GM12801 (cell line): ENCODE measurements around the gene EXTL2.

ENCODE experiments used
- TF ChIP-seq, protein P1 (sequence below): IDR thresholded peaks from one replicate; pipeline ENCODE4 v1.5.1; 2011; ENCODE audit warnings: control low read depth; ENCODE audit not compliant: insufficient read length; ENCODE audit errors: extremely low read depth

EXTL2 gene, protein sequence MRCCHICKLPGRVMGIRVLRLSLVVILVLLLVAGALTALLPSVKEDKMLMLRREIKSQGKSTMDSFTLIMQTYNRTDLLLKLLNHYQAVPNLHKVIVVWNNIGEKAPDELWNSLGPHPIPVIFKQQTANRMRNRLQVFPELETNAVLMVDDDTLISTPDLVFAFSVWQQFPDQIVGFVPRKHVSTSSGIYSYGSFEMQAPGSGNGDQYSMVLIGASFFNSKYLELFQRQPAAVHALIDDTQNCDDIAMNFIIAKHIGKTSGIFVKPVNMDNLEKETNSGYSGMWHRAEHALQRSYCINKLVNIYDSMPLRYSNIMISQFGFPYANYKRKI

DNA sequence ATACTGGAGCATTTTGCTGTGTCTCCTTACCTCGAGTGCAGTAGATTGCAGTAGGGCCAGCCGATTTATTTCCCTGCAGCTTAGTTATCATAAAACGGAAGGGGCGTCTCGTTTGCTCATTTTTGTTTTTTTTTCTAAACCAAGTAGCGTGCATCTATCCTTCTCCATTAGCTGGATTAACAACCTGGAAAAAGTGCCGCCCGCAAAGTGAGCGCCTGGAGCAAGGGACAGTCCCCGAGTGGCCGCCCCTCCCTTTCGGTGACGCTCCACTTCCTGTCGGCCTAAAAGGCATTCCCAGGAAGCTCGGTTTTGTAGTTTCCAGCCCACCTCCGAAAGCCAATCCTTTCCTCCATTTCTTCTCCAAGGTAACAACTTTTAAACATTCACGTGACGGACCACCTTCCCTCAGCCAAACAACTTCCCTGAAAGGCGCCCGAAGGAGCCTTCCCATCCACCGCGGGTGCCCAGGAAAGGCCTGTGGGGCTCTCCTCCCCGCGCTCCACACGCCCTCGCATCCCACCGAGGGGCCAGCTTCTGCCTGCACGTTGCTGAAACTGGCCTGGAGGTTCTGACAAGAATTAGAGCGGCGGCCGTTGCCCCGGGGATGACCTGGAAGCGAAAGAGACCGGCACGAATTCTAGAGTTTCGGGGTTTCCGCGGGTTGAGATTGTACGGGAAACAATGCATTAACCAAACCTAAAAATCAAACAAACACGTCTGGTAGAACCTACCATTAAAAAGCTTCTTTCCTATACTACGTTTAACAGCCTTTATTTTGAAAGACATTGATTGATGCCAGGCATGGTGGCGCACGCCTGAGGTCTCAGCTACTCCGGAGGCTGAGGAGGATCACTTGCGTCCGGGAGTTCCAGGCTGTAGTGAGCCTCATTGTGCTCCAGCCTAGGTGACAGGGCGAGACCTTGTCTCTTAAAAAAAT, at the start of gene EXTL2:
Gene EXTL2 (minus strand): TSS at position 240 of the 937 bp plus-strand sequence. CDS start 6,085 bp downstream, outside the sequence.
- TF ChIP-seq, protein P1, sequence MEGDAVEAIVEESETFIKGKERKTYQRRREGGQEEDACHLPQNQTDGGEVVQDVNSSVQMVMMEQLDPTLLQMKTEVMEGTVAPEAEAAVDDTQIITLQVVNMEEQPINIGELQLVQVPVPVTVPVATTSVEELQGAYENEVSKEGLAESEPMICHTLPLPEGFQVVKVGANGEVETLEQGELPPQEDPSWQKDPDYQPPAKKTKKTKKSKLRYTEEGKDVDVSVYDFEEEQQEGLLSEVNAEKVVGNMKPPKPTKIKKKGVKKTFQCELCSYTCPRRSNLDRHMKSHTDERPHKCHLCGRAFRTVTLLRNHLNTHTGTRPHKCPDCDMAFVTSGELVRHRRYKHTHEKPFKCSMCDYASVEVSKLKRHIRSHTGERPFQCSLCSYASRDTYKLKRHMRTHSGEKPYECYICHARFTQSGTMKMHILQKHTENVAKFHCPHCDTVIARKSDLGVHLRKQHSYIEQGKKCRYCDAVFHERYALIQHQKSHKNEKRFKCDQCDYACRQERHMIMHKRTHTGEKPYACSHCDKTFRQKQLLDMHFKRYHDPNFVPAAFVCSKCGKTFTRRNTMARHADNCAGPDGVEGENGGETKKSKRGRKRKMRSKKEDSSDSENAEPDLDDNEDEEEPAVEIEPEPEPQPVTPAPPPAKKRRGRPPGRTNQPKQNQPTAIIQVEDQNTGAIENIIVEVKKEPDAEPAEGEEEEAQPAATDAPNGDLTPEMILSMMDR = no peak

GRCh38 chr1:100943533-100943932, 48.9 kb upstream of the EXTL2 start:
- TF ChIP-seq, protein P1 = no peak

- TF ChIP-seq, protein P1 = no peak
These were observed 47.8 kb upstream of the EXTL2 start for GRCh38 chr1:100942304-100943046.

- TF ChIP-seq, protein P1 = no peak
These were observed 47.1 kb upstream of the EXTL2 start for GRCh38 chr1:100941580-100942216.

DNA sequence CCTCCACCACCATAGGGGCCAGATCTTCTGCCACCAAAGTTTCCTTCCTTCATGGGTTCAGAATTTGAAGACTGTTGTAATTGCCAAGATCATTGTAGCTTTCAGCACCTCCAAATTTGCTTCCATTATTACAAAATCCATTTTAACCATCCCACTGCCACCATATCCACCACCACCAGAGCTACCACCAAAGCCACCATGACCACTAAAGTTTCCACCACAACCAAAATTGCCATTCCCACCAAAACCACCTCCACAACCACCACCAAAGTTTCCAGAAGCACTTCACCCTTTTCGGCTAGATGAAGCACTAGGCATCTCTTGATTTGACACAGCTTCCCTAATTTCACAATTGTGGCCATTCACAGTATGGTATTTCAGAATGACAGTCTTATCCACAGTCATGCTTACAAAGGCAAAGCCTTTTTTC, 46.5 kb upstream of the EXTL2 start:
- TF ChIP-seq, protein P1 = no peak

DNA sequence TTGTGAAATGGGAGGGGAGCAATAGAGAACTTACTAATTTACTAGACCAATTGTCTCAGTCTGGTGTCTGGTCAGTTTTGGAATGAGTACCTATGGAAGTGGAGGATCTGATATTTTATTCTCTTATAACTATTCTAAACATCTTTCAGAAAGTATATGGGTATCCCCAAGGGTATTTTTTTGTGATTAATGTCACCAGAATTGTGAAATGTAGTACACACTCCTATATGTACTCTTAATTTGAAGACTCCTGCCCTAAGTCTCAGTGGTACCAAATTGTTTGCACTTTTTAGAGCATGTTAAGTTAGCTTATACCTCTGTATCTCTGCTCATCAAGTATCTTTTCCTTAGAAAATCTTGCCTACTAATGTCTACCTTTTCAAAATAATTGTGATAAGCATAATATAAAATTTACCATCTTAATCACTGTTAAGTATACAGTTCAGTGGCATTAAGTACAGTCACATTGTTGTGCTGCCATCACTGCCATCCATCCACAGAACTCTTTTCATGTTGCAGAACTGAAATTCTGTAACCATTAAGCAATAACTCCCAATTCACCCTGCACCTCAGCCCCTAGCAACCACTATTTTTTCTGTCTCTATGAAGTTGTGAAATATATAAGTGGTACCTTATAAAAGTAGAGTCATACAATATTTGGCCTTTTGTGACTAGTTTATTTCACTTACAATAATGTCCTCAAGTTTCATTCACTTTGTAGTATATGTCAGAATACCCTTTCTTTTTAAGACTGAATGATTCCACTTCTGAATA, 41.7 kb upstream of the EXTL2 start:
- TF ChIP-seq, protein P1 = no peak
